Endothelial cell of umbilical vein (primary cell): ENCODE results near the gene CELF2. TPM values are rescaled to one million over a fixed set of nuclear protein-coding genes. Genes with fewer than 3 reads are reported as not detected.

Experiments
- BruUV-seq: library from RNA; stranded (reverse); fragments of 400-500 nt; replicated peaks from 2 replicates; lab custom pipeline; 2021; lab: Mats Ljungman, UMichigan
- CTCF ChIA-PET: fragments of 300-600, 350-600 bp; sonication (Branson Sonifier 250); formaldehyde crosslinking; loops from one replicate; lab custom pipeline; 2021; ENCODE audit warnings: antibody characterized with exemption, inconsistent platforms; lab: Charles Lee
- POLR2A ChIA-PET: fragments of 300-600, 350-600 bp; sonication (Branson Sonifier 250); formaldehyde crosslinking; loops from one replicate; lab custom pipeline; 2021; ENCODE audit warnings: antibody characterized with exemption, inconsistent platforms; lab: Charles Lee
- DNase-seq: peaks from one replicate; pipeline ENCODE4 v3.0.0-alpha.2; 2011; ENCODE audit warnings: low read depth, low spot score
- FAIRE-seq: peaks from 2 replicates; lab custom pipeline; 2011; peaks lifted over from hg19 to GRCh38; lab: Jason Lieb, UNC
- H2AFZ ChIP-seq: 2 replicates; pipeline ENCODE4 v1.6.0; 2012; ENCODE audit warnings: low read depth, low read length, control low read depth, inconsistent platforms
- H3K27ac ChIP-seq: 2 replicates; pipeline ENCODE4 v1.5.1; 2011; ENCODE audit warnings: low read depth, mild to moderate bottlenecking, control low read depth, low read length, moderate library complexity; ENCODE audit not compliant: insufficient read depth
- H3K27me3 ChIP-seq, 2 experiments: 2 replicates each; pipeline versions ENCODE4 v1.6.0 to v1.6.1; 2011; ENCODE audit warnings: low read length in 2 of 2, mixed read lengths in 1 of 2; ENCODE audit not compliant: control insufficient read depth in 2 of 2, insufficient read depth in 2 of 2
- H3K36me3 ChIP-seq, 2 experiments: 2 replicates in 1 of 2; 3 replicates in 1 of 2; pipeline ENCODE4 v1.5.1; 2011; ENCODE audit warnings: low read length in 2 of 2, mild to moderate bottlenecking in 1 of 2, moderate library complexity in 1 of 2; ENCODE audit not compliant: control insufficient read depth in 2 of 2, insufficient read depth in 2 of 2; ENCODE audit errors: extremely low read depth in 1 of 2
- H3K4me1 ChIP-seq: 3 replicates; pipeline ENCODE4 v1.5.1; 2011; ENCODE audit warnings: mild to moderate bottlenecking, low read length; ENCODE audit not compliant: control insufficient read depth, insufficient read depth; ENCODE audit errors: extremely low read depth
- H3K4me2 ChIP-seq: 2 replicates; pipeline ENCODE4 v1.6.1; 2011; ENCODE audit warnings: low read length, control low read depth, mixed read lengths; ENCODE audit not compliant: insufficient read depth
- H3K4me3 ChIP-seq, 3 experiments: fragments of 200-600 bp in 1 of 3; sonication (generic), shearing (Covaris generic) in 1 of 3; replicated peaks in 1 of 3; 2 replicates each; pipeline ENCODE4 v1.5.1; 2011 to 2016; ENCODE audit warnings: control low read depth in 3 of 3, low read length in 3 of 3, mild to moderate bottlenecking in 2 of 3, inconsistent platforms in 1 of 3, low read depth in 1 of 3, moderate library complexity in 1 of 3; ENCODE audit not compliant: insufficient read depth in 1 of 3
- H3K79me2 ChIP-seq: 2 replicates; pipeline ENCODE4 v1.6.0; 2012; ENCODE audit warnings: low read length, inconsistent platforms; ENCODE audit not compliant: control insufficient read depth, insufficient read depth
- H3K9ac ChIP-seq: replicated peaks from 2 replicates; pipeline ENCODE3; 2011; ENCODE audit warnings: low read length, control low read depth; ENCODE audit not compliant: insufficient read depth; ENCODE audit errors: extremely low read depth
- H3K9me1 ChIP-seq: replicated peaks from 3 replicates; pipeline ENCODE4 v1.6.0; 2011; ENCODE audit warnings: mild to moderate bottlenecking, low read length; ENCODE audit not compliant: control insufficient read depth, insufficient read depth; ENCODE audit errors: extremely low read depth
- H3K9me3 ChIP-seq: replicated peaks from 2 replicates; pipeline ENCODE4 v1.5.1; 2012; ENCODE audit warnings: low read length, inconsistent platforms; ENCODE audit not compliant: control insufficient read depth, insufficient read depth
- H4K20me1 ChIP-seq: replicated peaks from 2 replicates; pipeline ENCODE3; 2011; ENCODE audit warnings: mild to moderate bottlenecking, low read length; ENCODE audit not compliant: control insufficient read depth, insufficient read depth; ENCODE audit errors: extremely low read depth
- EZH2 ChIP-seq: IDR thresholded peaks from 2 replicates; pipeline ENCODE4 v1.6.1; 2012; ENCODE audit warnings: borderline replicate concordance, low read depth, mild to moderate bottlenecking, moderate library complexity, low read length, inconsistent platforms; ENCODE audit not compliant: severe bottlenecking
- FOS ChIP-seq: IDR thresholded peaks from 2 replicates; pipeline ENCODE4 v1.6.1; 2011; ENCODE audit warnings: mild to moderate bottlenecking, low read length, moderate library complexity, borderline replicate concordance; ENCODE audit not compliant: insufficient read depth
- GATA2 ChIP-seq: IDR thresholded peaks from 2 replicates; pipeline ENCODE4 v1.7.0; 2011; ENCODE audit warnings: low read depth, mild to moderate bottlenecking, moderate library complexity, mixed read lengths, low read length; ENCODE audit not compliant: insufficient read length, insufficient read depth
- JUN ChIP-seq: IDR thresholded peaks from 2 replicates; pipeline ENCODE4 v1.6.1; 2011; ENCODE audit warnings: borderline replicate concordance, low read depth; ENCODE audit not compliant: insufficient read length, insufficient read depth
- MYC ChIP-seq: IDR thresholded peaks from one replicate; pipeline ENCODE4 v1.6.1; 2011; ENCODE audit warnings: mild to moderate bottlenecking, low read depth, low read length
- POLR2A ChIP-seq: IDR thresholded peaks from 2 replicates; pipeline ENCODE4 v1.6.1; 2012; ENCODE audit warnings: low read depth, mild to moderate bottlenecking, control low read depth, low read length
- POLR2AphosphoS5 ChIP-seq: IDR thresholded peaks from 2 replicates; pipeline ENCODE4 v1.6.1; 2012; ENCODE audit warnings: low read depth, mild to moderate bottlenecking, control low read depth, low read length, moderate library complexity; ENCODE audit not compliant: insufficient read depth
- dilution Hi-C: fragments of 300-500 bp; cut with MboI; formaldehyde crosslinking; loops from one replicate; pipeline ENCODE4 v1.15.0; 2019; ENCODE audit warnings: low sequenced_read_pairs; ENCODE audit not compliant: extremely low pct_ligation_motif_present
- intact Hi-C: fragments of 100-400 bp; cut with micrococcal nuclease; formaldehyde crosslinking; loops from one replicate; pipeline ENCODE4 v1.10.0; 2022
- polyA plus RNA-seq, 4 experiments: library from polyadenylated mRNA; depleted of rRNA in 3 of 4; stranded (reverse) in 3 of 4; unstranded in 1 of 4; fragments of >200 nt; gene quantifications; 2 replicates each; pipeline versions ENCODE4 v1.2.1 to v1.2.3, GENCODE V29; 2011 to 2012; ENCODE audit warnings: missing spikeins in 1 of 4
- total RNA-seq: library from RNA; stranded (reverse); gene quantifications from 2 replicates; pipeline ENCODE4 v1.2.3, GENCODE V29; 2021
- TF ChIP-seq, protein P1 (sequence below): IDR thresholded peaks from 2 replicates; pipeline ENCODE4 v1.6.1; 2011; ENCODE audit not compliant: insufficient read depth, insufficient read length
- TF ChIP-seq, protein P2 (sequence below), 2 donors: IDR thresholded peaks; 1 replicate in 1 of 2; 2 replicates in 1 of 2; pipeline ENCODE4 v1.5.1; 2011; ENCODE audit warnings: low read length in 2 of 2, mild to moderate bottlenecking in 2 of 2, moderate library complexity in 2 of 2, control low read depth in 1 of 2, inconsistent platforms in 1 of 2, low read depth in 1 of 2; ENCODE audit not compliant: insufficient read depth in 1 of 2; ENCODE audit errors: extremely low read depth in 1 of 2

Gene CELF2
- total and polyA plus RNA-seq, 2 donors (not counting 3 experiments of a cell fraction or from before 2014, with no cell fraction given): 21.6 to 42.6 TPM

DNA sequence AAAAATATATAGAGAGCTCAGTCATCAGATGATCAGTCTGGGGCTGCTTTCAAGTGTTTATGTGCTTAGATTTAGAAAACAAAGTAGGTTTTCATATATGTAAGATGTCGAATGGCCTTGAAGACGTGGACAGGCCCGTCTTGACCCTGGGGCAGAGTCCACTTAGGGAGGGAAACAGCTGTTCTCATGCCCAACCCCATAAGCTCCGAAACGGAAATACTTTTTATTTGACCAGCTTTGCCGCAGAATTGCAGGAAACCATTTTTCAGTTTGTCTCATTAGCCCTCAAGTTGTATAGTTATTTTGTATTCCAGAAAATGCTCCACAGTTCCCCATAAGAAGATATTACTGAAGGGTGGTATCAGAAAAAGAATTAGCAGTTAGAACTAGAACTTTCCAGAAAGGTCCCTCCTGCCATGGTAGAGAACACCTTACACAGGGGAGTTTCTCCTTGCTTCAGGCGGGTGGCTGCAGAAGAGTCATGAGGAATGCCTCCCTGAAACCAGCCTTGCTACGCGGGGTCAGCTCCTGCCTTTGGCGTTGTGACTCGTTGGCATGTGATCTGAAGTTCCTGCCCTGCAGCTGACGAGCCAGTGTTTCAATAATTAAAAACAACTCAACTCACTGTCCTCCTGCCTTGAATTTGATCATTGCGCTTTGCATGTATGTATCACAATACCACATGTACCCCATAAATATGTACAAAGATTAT lies 192.7 kb downstream of the CELF2 start:
- H3K36me3 ChIP-seq: no peaks in the 10 kb centered on the region
- TF ChIP-seq POLR2A (no peak), FOS (peak; percentile 18)
- FAIRE-seq (no peak), DNase-seq (peak; percentile 93)
- no peaks in the 10 kb centered on the region for H3K79me2 ChIP-seq
- peak overlapping the region; percentile 30 for H2AFZ ChIP-seq
- H4K20me1 ChIP-seq: no peaks in the 10 kb centered on the region
- H3K9ac ChIP-seq: peak overlapping the region; percentile 12
- H3K4me3 ChIP-seq: peak overlapping the region in 1 of 3 experiments; percentile 1
- no peaks in the 10 kb centered on the region for H3K9me1 ChIP-seq
- TSS peak; percentile 36 for BruUV-seq
- H3K4me1 ChIP-seq: peaks cover 36% of the 10 kb centered on the region
- intact Hi-C loops (loop anchor here (1.0 to 2.0 kb wide), 4 partner anchors 45 to 338 kb away; no protein-coding TSS in a partner anchor), dilution Hi-C loops (no loop called here)
- H3K9me3 ChIP-seq: no peaks in the 10 kb centered on the region
- CTCF ChIA-PET: interaction anchor here (0.6 to 2.4 kb wide), 9 partner anchors 13 to 1867 kb away, joined by 3 to 8 read pairs (median 3); no protein-coding TSS in a partner anchor
- H3K4me2 ChIP-seq: peak overlapping the region; percentile 57
- H3K27ac ChIP-seq: peak overlapping the region; percentile 71
- POLR2A ChIA-PET: interaction anchor here (1.3 kb wide), 1 partner anchor 175 kb away, joined by 4 read pairs; no protein-coding TSS in a partner anchor
- no peaks in the 10 kb centered on the region for H3K27me3 ChIP-seq

DNA sequence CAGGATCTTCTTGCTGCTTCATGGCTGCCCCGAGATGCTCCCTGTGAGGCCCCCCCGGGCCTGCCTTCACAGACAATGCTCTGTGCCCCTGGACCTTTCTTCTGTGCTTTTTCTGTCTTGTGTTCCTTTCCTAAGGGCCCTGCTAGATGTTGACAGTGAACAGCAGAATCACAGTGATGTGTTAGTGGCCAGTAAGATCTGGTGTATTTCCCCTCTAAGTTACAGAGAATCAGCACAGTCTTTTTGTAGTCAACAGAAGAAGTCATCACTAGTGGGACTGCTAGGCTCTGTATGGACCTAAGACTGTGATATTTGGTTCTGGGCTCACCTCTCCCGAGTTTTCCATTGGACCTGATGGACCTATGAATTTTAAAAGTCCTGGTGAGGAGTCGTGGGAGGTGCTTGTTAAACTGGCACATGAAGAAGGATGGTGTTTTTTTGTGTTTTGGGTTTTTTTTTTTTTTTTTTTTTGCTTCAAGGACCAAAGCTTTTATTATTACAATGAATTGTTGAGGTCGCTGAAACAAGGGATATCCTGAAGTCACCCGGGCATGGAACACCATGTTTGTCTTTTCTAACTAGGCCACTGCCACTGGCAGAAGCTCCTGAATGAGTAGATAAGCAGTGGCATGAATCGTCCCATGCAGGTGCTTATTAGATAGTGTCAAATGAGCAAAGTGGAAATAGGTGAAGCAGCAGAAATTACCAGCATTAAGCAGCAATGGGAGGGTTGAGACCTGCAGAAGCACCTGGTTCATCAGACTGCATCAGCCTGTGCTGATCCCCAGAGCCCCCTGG lies 194.8 kb downstream of the CELF2 start:
- Histone ChIP-seq H3K4me2 (no peak overlapping the region), H3K27ac (no peak overlapping the region), H2AFZ (no peak overlapping the region), H3K9me1 (no peaks in the 10 kb centered on the region), H3K4me3 (no peak overlapping the region), H3K36me3 (no peaks in the 10 kb centered on the region), H3K9me3 (no peaks in the 10 kb centered on the region), H4K20me1 (no peaks in the 10 kb centered on the region), H3K79me2 (no peaks in the 10 kb centered on the region), H3K9ac (no peak overlapping the region), H3K4me1 (peaks cover 36% of the 10 kb centered on the region), H3K27me3 (no peaks in the 10 kb centered on the region)
- DNase-seq (peak; percentile 32), FAIRE-seq (peak; percentile 18)
- intact Hi-C loops: no loop called here
- CTCF ChIA-PET: interaction anchor here (1.1 to 2.0 kb wide), 3 partner anchors 10 to 58 kb away, joined by 3 to 7 read pairs (median 4); no protein-coding TSS in a partner anchor
- BruUV-seq: no TSS peak
- no peak for TF ChIP-seq JUN
- TF ChIP-seq MYC: no peak
- TF ChIP-seq, protein P1, sequence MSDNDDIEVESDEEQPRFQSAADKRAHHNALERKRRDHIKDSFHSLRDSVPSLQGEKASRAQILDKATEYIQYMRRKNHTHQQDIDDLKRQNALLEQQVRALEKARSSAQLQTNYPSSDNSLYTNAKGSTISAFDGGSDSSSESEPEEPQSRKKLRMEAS: no peak
- TF ChIP-seq FOS: no peak
- TF ChIP-seq EZH2: no peak
- TF ChIP-seq, protein P2, sequence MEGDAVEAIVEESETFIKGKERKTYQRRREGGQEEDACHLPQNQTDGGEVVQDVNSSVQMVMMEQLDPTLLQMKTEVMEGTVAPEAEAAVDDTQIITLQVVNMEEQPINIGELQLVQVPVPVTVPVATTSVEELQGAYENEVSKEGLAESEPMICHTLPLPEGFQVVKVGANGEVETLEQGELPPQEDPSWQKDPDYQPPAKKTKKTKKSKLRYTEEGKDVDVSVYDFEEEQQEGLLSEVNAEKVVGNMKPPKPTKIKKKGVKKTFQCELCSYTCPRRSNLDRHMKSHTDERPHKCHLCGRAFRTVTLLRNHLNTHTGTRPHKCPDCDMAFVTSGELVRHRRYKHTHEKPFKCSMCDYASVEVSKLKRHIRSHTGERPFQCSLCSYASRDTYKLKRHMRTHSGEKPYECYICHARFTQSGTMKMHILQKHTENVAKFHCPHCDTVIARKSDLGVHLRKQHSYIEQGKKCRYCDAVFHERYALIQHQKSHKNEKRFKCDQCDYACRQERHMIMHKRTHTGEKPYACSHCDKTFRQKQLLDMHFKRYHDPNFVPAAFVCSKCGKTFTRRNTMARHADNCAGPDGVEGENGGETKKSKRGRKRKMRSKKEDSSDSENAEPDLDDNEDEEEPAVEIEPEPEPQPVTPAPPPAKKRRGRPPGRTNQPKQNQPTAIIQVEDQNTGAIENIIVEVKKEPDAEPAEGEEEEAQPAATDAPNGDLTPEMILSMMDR (IDR thresholded peaks at IDR 0.05; ENCODE audit: extremely low read depth in 1 of 2, insufficient read depth in 1 of 2, low read depth in 1 of 2, low read length in 2 of 2): no peak
- TF ChIP-seq POLR2AphosphoS5: no peak
- no peak for TF ChIP-seq POLR2A
- no peak for TF ChIP-seq GATA2
- dilution Hi-C loops: no loop called here
- POLR2A ChIA-PET: no interaction called here
